H9 (cell line): Measurements from ENCODE around the gene PHC3. TPM values are rescaled to one million over a fixed set of nuclear protein-coding genes. Genes with fewer than 3 reads are reported as not detected.

Source experiments
- DNase-seq: peaks from one replicate; pipeline ENCODE4 v3.0.0-alpha.2; 2017
- H2AFZ ChIP-seq: one replicate; pipeline ENCODE4 v1.6.1; 2013; ENCODE audit warnings: mild to moderate bottlenecking, low read length, control low read depth, moderate library complexity
- H2AK5ac ChIP-seq: 2 replicates; pipeline ENCODE4 v1.6.1; 2013; ENCODE audit warnings: low read length, control low read depth, mixed read lengths; ENCODE audit not compliant: insufficient read length
- H2BK120ac ChIP-seq: one replicate; pipeline ENCODE4 v1.6.1; 2013; ENCODE audit warnings: low read depth, mild to moderate bottlenecking, low read length, control low read depth, inconsistent platforms; ENCODE audit not compliant: poor library complexity, severe bottlenecking
- H2BK12ac ChIP-seq: 2 replicates; pipeline ENCODE4 v1.6.1; 2013; ENCODE audit warnings: low read length, control low read depth, mixed read lengths, low read depth; ENCODE audit not compliant: insufficient read length
- H2BK15ac ChIP-seq: 2 replicates; pipeline ENCODE4 v1.6.1; 2013; ENCODE audit warnings: low read depth, low read length, control low read depth
- H2BK20ac ChIP-seq: one replicate; pipeline ENCODE4 v1.6.1; 2013; ENCODE audit warnings: low read depth, mild to moderate bottlenecking, low read length, control low read depth, inconsistent platforms; ENCODE audit not compliant: poor library complexity, severe bottlenecking
- H2BK5ac ChIP-seq: 2 replicates; pipeline ENCODE4 v1.6.1; 2013; ENCODE audit warnings: low read length, control low read depth, mixed read lengths; ENCODE audit not compliant: insufficient read length
- H3K14ac ChIP-seq: 2 replicates; pipeline ENCODE4 v1.6.1; 2013; ENCODE audit warnings: low read length, control low read depth; ENCODE audit not compliant: insufficient read depth
- H3K18ac ChIP-seq: 2 replicates; pipeline ENCODE4 v1.6.1; 2013; ENCODE audit warnings: low read depth, mild to moderate bottlenecking, mixed read lengths, low read length, control low read depth; ENCODE audit not compliant: insufficient read length
- H3K23ac ChIP-seq: 2 replicates; pipeline ENCODE4 v1.6.1; 2013; ENCODE audit warnings: low read length, control low read depth, mixed read lengths, low read depth; ENCODE audit not compliant: insufficient read length
- H3K23me2 ChIP-seq: 2 replicates; pipeline ENCODE4 v1.6.1; 2013; ENCODE audit warnings: low read depth, mild to moderate bottlenecking, mixed read lengths, low read length, control low read depth; ENCODE audit not compliant: insufficient read length, poor library complexity, severe bottlenecking
- H3K27ac ChIP-seq: 2 replicates; pipeline ENCODE4 v1.5.1; 2013; ENCODE audit warnings: low read length, control low read depth, mixed read lengths, low read depth; ENCODE audit not compliant: insufficient read length
- H3K27me3 ChIP-seq: 2 replicates; pipeline ENCODE4 v1.6.1; 2013; ENCODE audit warnings: low read length, control low read depth, inconsistent platforms; ENCODE audit not compliant: insufficient read depth
- H3K4ac ChIP-seq: 2 replicates; pipeline ENCODE4 v1.6.1; 2013; ENCODE audit warnings: low read depth, mild to moderate bottlenecking, control low read depth, inconsistent platforms, low read length, moderate library complexity
- H3K4me1 ChIP-seq: 2 replicates; pipeline ENCODE4 v1.6.1; 2013; ENCODE audit warnings: low read length, control low read depth, inconsistent platforms; ENCODE audit not compliant: insufficient read depth
- H3K4me2 ChIP-seq: 2 replicates; pipeline ENCODE4 v1.6.1; 2013; ENCODE audit warnings: low read length, control low read depth, mixed read lengths; ENCODE audit not compliant: insufficient read length, insufficient read depth
- H3K56ac ChIP-seq: 2 replicates; pipeline ENCODE4 v1.6.1; 2013; ENCODE audit warnings: low read depth, mild to moderate bottlenecking, mixed read lengths, low read length, control low read depth; ENCODE audit not compliant: insufficient read length
- H3K79me1 ChIP-seq: 2 replicates; pipeline ENCODE4 v1.6.1; 2013; ENCODE audit warnings: low read depth, mild to moderate bottlenecking, moderate library complexity, low read length, control low read depth, inconsistent platforms; ENCODE audit not compliant: insufficient read depth, poor library complexity, severe bottlenecking
- H3K79me2 ChIP-seq: 2 replicates; pipeline ENCODE4 v1.6.1; 2013; ENCODE audit warnings: low read length, control low read depth, inconsistent platforms; ENCODE audit not compliant: insufficient read depth
- H3K9ac ChIP-seq: 2 replicates; pipeline ENCODE4 v1.6.1; 2013; ENCODE audit warnings: low read length, control low read depth, mixed read lengths; ENCODE audit not compliant: insufficient read length; ENCODE audit errors: extremely low read depth
- H3K9me3 ChIP-seq: one replicate; pipeline ENCODE4 v1.6.1; 2013; ENCODE audit warnings: low read depth, low read length, inconsistent platforms; ENCODE audit not compliant: control insufficient read depth
- H3T11ph ChIP-seq: one replicate; pipeline ENCODE4 v1.6.1; 2013; ENCODE audit warnings: mild to moderate bottlenecking, low read length, control low read depth, inconsistent platforms
- H4K20me1 ChIP-seq: one replicate; pipeline ENCODE4 v1.6.1; 2013; ENCODE audit not compliant: control insufficient read depth, insufficient read length, insufficient read depth
- H4K5ac ChIP-seq: 2 replicates; pipeline ENCODE4 v1.6.1; 2013; ENCODE audit warnings: low read depth, mild to moderate bottlenecking, mixed read lengths, low read length, control low read depth; ENCODE audit not compliant: insufficient read length
- H4K8ac ChIP-seq: replicated peaks from 2 replicates; pipeline ENCODE4 v1.6.1; 2013; ENCODE audit warnings: low read length, control low read depth, mixed read lengths, low read depth; ENCODE audit not compliant: insufficient read length
- H4K91ac ChIP-seq: 2 replicates; pipeline ENCODE4 v1.6.1; 2013; ENCODE audit warnings: low read depth, mild to moderate bottlenecking, moderate library complexity, mixed read lengths, low read length, control low read depth; ENCODE audit not compliant: insufficient read length
- H3K27ac Mint-ChIP-seq, 3 experiments: 2 replicates in 2 of 3; 3 replicates in 1 of 3; pipeline ENCODE4 v1.8.0; 2020 to 2021; ENCODE audit warnings: mixed read lengths in 3 of 3, mild to moderate bottlenecking in 1 of 3, moderate library complexity in 1 of 3
- H3K27me3 Mint-ChIP-seq: 2 replicates; pipeline ENCODE4 v1.8.0; 2021; ENCODE audit warnings: low read depth, mild to moderate bottlenecking, moderate library complexity, mixed read lengths
- H3K36me3 Mint-ChIP-seq, 3 experiments: 2 replicates in 2 of 3; 3 replicates in 1 of 3; pipeline ENCODE4 v1.8.0; 2020 to 2021; ENCODE audit warnings: low read depth in 3 of 3, mixed read lengths in 3 of 3; ENCODE audit not compliant: insufficient read depth in 1 of 3
- H3K4me1 Mint-ChIP-seq, 2 experiments: 2 replicates each; pipeline ENCODE4 v1.8.0; 2020; ENCODE audit warnings: mixed read lengths in 2 of 2
- H3K4me3 Mint-ChIP-seq, 2 experiments: 2 replicates in 1 of 2; 3 replicates in 1 of 2; pipeline ENCODE4 v1.8.0; 2020 to 2021; ENCODE audit warnings: mild to moderate bottlenecking in 2 of 2, mixed read lengths in 2 of 2, moderate library complexity in 1 of 2
- H3K9me3 Mint-ChIP-seq, 2 experiments: 2 replicates in 1 of 2; 3 replicates in 1 of 2; pipeline ENCODE4 v1.8.0; 2020; ENCODE audit warnings: mild to moderate bottlenecking in 2 of 2, mixed read lengths in 2 of 2, moderate library complexity in 1 of 2
- WGBS: extraction: QIAGEN DNeasy Blood & Tissue Kit; methylation state at CpG from one replicate; pipeline ENCODE4 v1.1.7; 2013; ENCODE audit warnings: missing lambda C conversion rate, low lambda C conversion rate, mixed read lengths; ENCODE audit not compliant: insufficient read length; ENCODE audit errors: extremely low coverage; 5-methylcytosine and 5-hydroxymethylcytosine counted together
- total RNA-seq: library from RNA; stranded (reverse); gene quantifications from 2 replicates; pipeline ENCODE4 v1.2.1, GENCODE V29; 2021
- TF ChIP-seq, protein P1 (sequence below): fragments of 200-600 bp; sonication (generic); conservative IDR thresholded peaks from 3 replicates; pipeline ENCODE4 v1.8.0; 2021; ENCODE audit warnings: antibody characterized with exemption, mild to moderate bottlenecking

Gene PHC3
- total RNA-seq, 1 experiment from 2014 or later, result 26.4 TPM

DNA sequence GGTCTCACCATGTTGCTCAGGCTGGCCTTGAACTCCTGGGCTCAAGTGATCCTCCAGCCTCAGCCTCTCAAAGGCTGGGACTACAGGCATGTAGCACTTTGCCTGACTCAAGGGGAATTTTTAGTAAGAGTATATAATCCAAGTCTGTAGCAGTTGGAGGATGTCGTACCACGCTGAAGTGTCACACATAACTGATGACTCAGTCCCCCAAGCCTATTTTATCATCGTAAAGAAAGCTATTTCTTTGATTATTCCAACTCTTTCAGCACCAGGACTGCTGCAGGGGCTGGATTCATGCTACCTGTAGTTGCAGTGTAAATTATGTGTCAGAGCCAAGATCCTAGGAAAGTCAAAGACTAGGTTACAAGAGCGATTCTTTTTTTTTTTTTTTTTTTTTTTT lies 39.3 kb upstream of the PHC3 start:
- WGBS, result no CpG with 5 or more reads among the region's 4 CpGs
- H3T11ph ChIP-seq, result no peak overlapping the region
- no peaks in the 10 kb centered on the region for H3K79me1 ChIP-seq
- H3K79me2 ChIP-seq, result peaks cover 10% of the 10 kb centered on the region; the same call in 1 of the 2 replicates
- no peak overlapping the region for H3K9ac ChIP-seq
- no peak overlapping the region for H2BK5ac ChIP-seq
- H3K27me3 Mint-ChIP-seq, result no peaks in the 10 kb centered on the region
- peaks cover 0 to 11% of the 10 kb centered on the region in 2 experiments; a peak in 4 of 5 replicates for H3K9me3 Mint-ChIP-seq
- H2AK5ac ChIP-seq, result no peak overlapping the region
- H3K27me3 ChIP-seq, result no peaks in the 10 kb centered on the region
- H3K4me1 Mint-ChIP-seq, result peaks cover 16 to 22% of the 10 kb centered on the region in 2 experiments
- H3K4me3 Mint-ChIP-seq, result no peak overlapping the region; a peak in 1 of 5 replicates
- H2BK120ac ChIP-seq, result no peak overlapping the region
- no peak overlapping the region for H4K91ac ChIP-seq
- no peak overlapping the region for H2BK20ac ChIP-seq
- H2AFZ ChIP-seq, result no peak overlapping the region
- H4K20me1 ChIP-seq, result no peaks in the 10 kb centered on the region
- H3K14ac ChIP-seq, result no peak overlapping the region
- peak overlapping the region in 1 of 3 experiments; percentile 48; a peak in 1 of 7 replicates for H3K27ac Mint-ChIP-seq
- no peak overlapping the region for H3K23ac ChIP-seq
- no peaks in the 10 kb centered on the region for H3K4me1 ChIP-seq
- peaks cover 0 to 6% (median 2%) of the 10 kb centered on the region in 3 experiments; a peak in 4 of 7 replicates for H3K36me3 Mint-ChIP-seq
- no peak overlapping the region for H3K4ac ChIP-seq
- TF ChIP-seq, protein P1, sequence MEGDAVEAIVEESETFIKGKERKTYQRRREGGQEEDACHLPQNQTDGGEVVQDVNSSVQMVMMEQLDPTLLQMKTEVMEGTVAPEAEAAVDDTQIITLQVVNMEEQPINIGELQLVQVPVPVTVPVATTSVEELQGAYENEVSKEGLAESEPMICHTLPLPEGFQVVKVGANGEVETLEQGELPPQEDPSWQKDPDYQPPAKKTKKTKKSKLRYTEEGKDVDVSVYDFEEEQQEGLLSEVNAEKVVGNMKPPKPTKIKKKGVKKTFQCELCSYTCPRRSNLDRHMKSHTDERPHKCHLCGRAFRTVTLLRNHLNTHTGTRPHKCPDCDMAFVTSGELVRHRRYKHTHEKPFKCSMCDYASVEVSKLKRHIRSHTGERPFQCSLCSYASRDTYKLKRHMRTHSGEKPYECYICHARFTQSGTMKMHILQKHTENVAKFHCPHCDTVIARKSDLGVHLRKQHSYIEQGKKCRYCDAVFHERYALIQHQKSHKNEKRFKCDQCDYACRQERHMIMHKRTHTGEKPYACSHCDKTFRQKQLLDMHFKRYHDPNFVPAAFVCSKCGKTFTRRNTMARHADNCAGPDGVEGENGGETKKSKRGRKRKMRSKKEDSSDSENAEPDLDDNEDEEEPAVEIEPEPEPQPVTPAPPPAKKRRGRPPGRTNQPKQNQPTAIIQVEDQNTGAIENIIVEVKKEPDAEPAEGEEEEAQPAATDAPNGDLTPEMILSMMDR, result no peak
- no peak overlapping the region for H3K56ac ChIP-seq
- no peak overlapping the region for H3K4me2 ChIP-seq
- H3K18ac ChIP-seq, result no peak overlapping the region
- H4K8ac ChIP-seq, result no peak overlapping the region
- no peak overlapping the region for H2BK15ac ChIP-seq
- no peak overlapping the region for H2BK12ac ChIP-seq
- DNase-seq, result no peak
- peaks cover 6% of the 10 kb centered on the region for H3K23me2 ChIP-seq
- no peaks in the 10 kb centered on the region for H3K9me3 ChIP-seq
- H3K27ac ChIP-seq, result no peak overlapping the region
- no peak overlapping the region for H4K5ac ChIP-seq
